HCT116 (cell line): ENCODE measurements around the gene CFAP161. TPM values are rescaled to one million over a fixed set of nuclear protein-coding genes. Genes with fewer than 3 reads are reported as not detected.

Experiments
- ATAC-seq: fragments of 200-7000 bp; cut with Tn5 transposase; 2 replicates; pipeline ENCODE4 v1.9.1; 2020; ENCODE audit warnings: mild to moderate bottlenecking, moderate library complexity
- BruUV-seq: library from RNA; stranded (reverse); fragments of 400-500 nt; replicated peaks from 2 replicates; lab custom pipeline; 2021; lab: Mats Ljungman, UMichigan
- CTCF ChIA-PET: fragments of 300-600 bp; sonication (Branson Sonifier 250); formaldehyde crosslinking; loops from one replicate; lab custom pipeline; 2021; ENCODE audit warnings: antibody characterized with exemption; lab: Charles Lee
- POLR2A ChIA-PET: fragments of 300-600, 350-600 bp; sonication (Branson Sonifier 250); formaldehyde crosslinking; loops from one replicate; lab custom pipeline; 2021; ENCODE audit warnings: antibody characterized with exemption; lab: Charles Lee
- RAD21 ChIA-PET, 2 experiments: fragments of 300-600 bp; sonication (Branson Sonifier 250); formaldehyde crosslinking; loops; one replicate each; lab custom pipeline; 2023; ENCODE audit warnings: low total read pairs in 2 of 2; ENCODE audit not compliant: uncharacterized antibody in 2 of 2, unreplicated experiment in 2 of 2, low non-redundant PET in 1 of 2; lab: Charles Lee
- DNase-seq: peaks from one replicate; pipeline ENCODE4 v3.0.0-alpha.2; 2010; ENCODE audit warnings: low read depth, low spot score
- H2AFZ ChIP-seq: fragments of 200-600 bp; shearing (Covaris generic), sonication (generic); 2 replicates; pipeline ENCODE4 v1.6.1; 2017; ENCODE audit warnings: low read depth, mixed run types, mixed read lengths, antibody characterized with exemption, low read length; ENCODE audit not compliant: poor library complexity, severe bottlenecking
- H3K27ac ChIP-seq: 2 replicates; pipeline ENCODE4 v1.5.1; 2012; ENCODE audit warnings: low read depth, low read length
- H3K27me3 ChIP-seq: fragments of 200-600 bp; sonication (generic); 2 replicates; pipeline ENCODE4 v1.6.1; 2016; ENCODE audit warnings: mixed run types, low read length, mixed read lengths; ENCODE audit not compliant: insufficient read depth
- H3K36me3 ChIP-seq, 2 experiments: fragments of 200-500 bp in 1 of 2; fragments of 200-600 bp in 1 of 2; sonication (Bioruptor generic) in 1 of 2; sonication (generic) in 1 of 2; 2 replicates each; pipeline versions ENCODE4 v1.5.1 to v1.6.1; 2014 to 2016; ENCODE audit warnings: low read length in 2 of 2, inconsistent platforms in 1 of 2, mixed read lengths in 1 of 2, mixed run types in 1 of 2; ENCODE audit not compliant: insufficient read depth in 2 of 2, control insufficient read depth in 1 of 2
- H3K4me1 ChIP-seq, 2 experiments: fragments of 200-600 bp in 1 of 2; sonication (generic) in 1 of 2; 2 replicates each; pipeline versions ENCODE4 v1.5.1 to v1.6.1; 2012 to 2017; ENCODE audit warnings: low read length in 2 of 2, inconsistent platforms in 1 of 2, mild to moderate bottlenecking in 1 of 2, mixed read lengths in 1 of 2, mixed run types in 1 of 2, moderate library complexity in 1 of 2; ENCODE audit not compliant: insufficient read depth in 2 of 2, control insufficient read depth in 1 of 2
- H3K4me2 ChIP-seq: fragments of 200-600 bp; sonication (generic); 2 replicates; pipeline ENCODE4 v1.6.1; 2017; ENCODE audit warnings: mixed run types, low read length, mixed read lengths
- H3K4me3 ChIP-seq, 2 experiments: fragments of 200-600 bp in 1 of 2; sonication (generic) in 1 of 2; replicated peaks in 1 of 2; 2 replicates each; pipeline ENCODE4 v1.5.1; 2011 to 2016; ENCODE audit warnings: low read length in 2 of 2, control low read depth in 1 of 2, low read depth in 1 of 2, mild to moderate bottlenecking in 1 of 2, mixed read lengths in 1 of 2, mixed run types in 1 of 2
- H3K79me2 ChIP-seq: fragments of 200-600 bp; sonication (generic); 2 replicates; pipeline ENCODE4 v1.6.1; 2017; ENCODE audit warnings: mild to moderate bottlenecking, mixed run types, low read length, moderate library complexity, mixed read lengths; ENCODE audit not compliant: insufficient read depth
- H3K9ac ChIP-seq: fragments of 200-600 bp; sonication (generic); 2 replicates; pipeline ENCODE4 v1.6.1; 2016; ENCODE audit warnings: low read length, mixed read lengths
- H3K9me2 ChIP-seq: fragments of 200-600 bp; sonication (generic), shearing (Covaris generic); 2 replicates; pipeline ENCODE4 v1.6.1; 2017; ENCODE audit warnings: mixed run types, mild to moderate bottlenecking, moderate library complexity; ENCODE audit not compliant: insufficient read depth
- H3K9me3 ChIP-seq, 2 experiments: fragments of 200-500 bp in 1 of 2; fragments of 200-600 bp in 1 of 2; sonication (Bioruptor generic) in 1 of 2; sonication (generic) in 1 of 2; 2 replicates each; pipeline ENCODE4 v1.6.1; 2014 to 2017; ENCODE audit warnings: low read length in 2 of 2, mixed read lengths in 2 of 2, inconsistent platforms in 1 of 2, low read depth in 1 of 2, mild to moderate bottlenecking in 1 of 2, mixed run types in 1 of 2, moderate library complexity in 1 of 2; ENCODE audit not compliant: control insufficient read depth in 1 of 2, insufficient read depth in 1 of 2
- H4K20me1 ChIP-seq: fragments of 200-600 bp; sonication (generic), shearing (Covaris generic); 2 replicates; pipeline ENCODE4 v1.6.1; 2017; ENCODE audit warnings: mixed run types, mild to moderate bottlenecking, moderate library complexity; ENCODE audit not compliant: insufficient read depth
- ATF3 ChIP-seq: IDR thresholded peaks from 2 replicates; pipeline ENCODE4 v1.6.1; 2012
- CBX3 ChIP-seq: IDR thresholded peaks from 2 replicates; pipeline ENCODE4 v1.6.1; 2012; ENCODE audit warnings: low read depth
- CTCF ChIP-seq, 3 experiments: fragments of 200-600 bp in 1 of 3; sonication (generic) in 1 of 3; IDR thresholded peaks in 2 of 3; conservative IDR thresholded peaks in 1 of 3; 2 replicates each; pipeline ENCODE4 v1.5.1; 2012 to 2017; ENCODE audit warnings: low read depth in 2 of 3, low read length in 2 of 3, antibody characterized with exemption in 1 of 3, borderline replicate concordance in 1 of 3, control low read depth in 1 of 3, mild to moderate bottlenecking in 1 of 3, mixed read lengths in 1 of 3, mixed run types in 1 of 3, moderate library complexity in 1 of 3; ENCODE audit not compliant: insufficient read depth in 1 of 3
- EZH2 ChIP-seq: fragments of 200-600 bp; sonication (generic); IDR thresholded peaks from 2 replicates; pipeline ENCODE4 v1.6.1; 2017; ENCODE audit warnings: antibody characterized with exemption, mixed run types
- EZH2phosphoT487 ChIP-seq: fragments of 200-600 bp; IDR thresholded peaks from 2 replicates; pipeline ENCODE4 v1.6.1; 2018; ENCODE audit warnings: antibody characterized with exemption, borderline replicate concordance
- FOSL1 ChIP-seq: IDR thresholded peaks from 2 replicates; pipeline ENCODE4 v1.6.1; 2012; ENCODE audit warnings: low read depth
- JUND ChIP-seq: IDR thresholded peaks from 2 replicates; pipeline ENCODE4 v1.6.1; 2012
- MAX ChIP-seq: IDR thresholded peaks from 2 replicates; pipeline ENCODE4 v1.6.1; 2012
- RAD21 ChIP-seq: IDR thresholded peaks from 2 replicates; pipeline ENCODE4 v1.6.1; 2012; ENCODE audit warnings: low read depth, mild to moderate bottlenecking
- SP1 ChIP-seq: IDR thresholded peaks from 2 replicates; pipeline ENCODE4 v1.6.1; 2012; ENCODE audit warnings: low read depth
- TCF7L2 ChIP-seq: IDR thresholded peaks from 2 replicates; pipeline ENCODE4 v1.7.0; 2011; ENCODE audit warnings: borderline replicate concordance, inconsistent platforms; ENCODE audit not compliant: insufficient read depth, insufficient read length; ENCODE audit errors: extremely low read depth
- ZFX ChIP-seq: fragments of 450-650 bp; IDR thresholded peaks from 2 replicates; pipeline ENCODE4 v1.6.1; 2017
- intact Hi-C: fragments of 100-400 bp; cut with micrococcal nuclease; formaldehyde crosslinking; loops from 2 replicates; pipeline ENCODE4 v1.10.0; 2022
- total RNA-seq: library from RNA; stranded (reverse); gene quantifications from one replicate; pipeline ENCODE4 v1.2.1, GENCODE V29; 2021; ENCODE audit not compliant: unreplicated experiment

The CFAP161 gene
- total RNA-seq, 1 experiment from 2014 or later: 0.15 TPM

GRCh38 chr15:81098861-81099651, 35.0 kb upstream of the CFAP161 start:
- Histone ChIP-seq H3K9me3 (no peaks in the 10 kb centered on the region), H3K4me2 (no peak overlapping the region), H3K27ac (no peak overlapping the region), H4K20me1 (no peaks in the 10 kb centered on the region), H3K9me2 (no peaks in the 10 kb centered on the region; the same call in 1 of the 2 replicates)
- no peak for DNase-seq
- no peak for TF ChIP-seq ZFX
- TF ChIP-seq, all 23 proteins: peak for 0
- Histone ChIP-seq H3K36me3 (no peaks in the 10 kb centered on the region), H3K4me1 (peaks cover 0 to 10% of the 10 kb centered on the region in 2 experiments; a peak in 2 of 4 replicates), H3K9ac (no peak overlapping the region), H3K27me3 (no peaks in the 10 kb centered on the region; the same call in 1 of the 2 replicates), H2AFZ (no peak overlapping the region), H3K4me3 (no peak overlapping the region), H3K79me2 (no peaks in the 10 kb centered on the region)
- no TSS peak for BruUV-seq
- CTCF ChIA-PET: interaction anchor here (1.2 to 4.0 kb wide), 2 partner anchors 9 to 167 kb away, joined by 3 to 18 read pairs; no protein-coding TSS in a partner anchor
- no peak for ATAC-seq
- RAD21 ChIA-PET: no interaction called here
- POLR2A ChIA-PET: interaction anchor here (0.6 kb wide), 1 partner anchor 1150 kb away, joined by 4 read pairs; no protein-coding TSS in a partner anchor
- intact Hi-C loops: no loop called here

- Histone ChIP-seq H3K27ac (no peak overlapping the region), H3K4me3 (no peak overlapping the region), H3K9me3 (no peaks in the 10 kb centered on the region), H2AFZ (no peak overlapping the region), H3K4me2 (no peak overlapping the region), H3K4me1 (peaks cover 0 to 15% of the 10 kb centered on the region in 2 experiments; a peak in 2 of 4 replicates), H3K79me2 (no peaks in the 10 kb centered on the region), H4K20me1 (no peaks in the 10 kb centered on the region), H3K9ac (no peak overlapping the region), H3K9me2 (no peaks in the 10 kb centered on the region; the same call in 1 of the 2 replicates), H3K27me3 (no peaks in the 10 kb centered on the region; the same call in 1 of the 2 replicates), H3K36me3 (no peaks in the 10 kb centered on the region)
- TF ChIP-seq FOSL1 (no peak), CTCF (IDR thresholded peaks at IDR 0.05 in 2 of 3, conservative IDR thresholded peaks at IDR 0.05 in 1 of 3; ENCODE audit: borderline replicate concordance in 1 of 3, insufficient read depth in 1 of 3, low read depth in 2 of 3, low read length in 2 of 3) (no peak), MAX (no peak), RAD21 (no peak), TCF7L2 (no peak), JUND (no peak), SP1 (no peak), EZH2 (no peak), ATF3 (no peak), EZH2phosphoT487 (no peak), CBX3 (no peak)
- intact Hi-C loops: no loop called here
- RAD21 ChIA-PET: no interaction called here
- ATAC-seq (no peak), DNase-seq (no peak)
- POLR2A ChIA-PET: interaction anchor here (0.7 kb wide), 1 partner anchor 10 kb away, joined by 3 read pairs; no protein-coding TSS in a partner anchor
- BruUV-seq: no TSS peak
- CTCF ChIA-PET: interaction anchor here (4.0 to 8.3 kb wide), 2 partner anchors 164 kb away, joined by 18 to 175 read pairs; no protein-coding TSS in a partner anchor
Measured at GRCh38 chr15:81101894-81102815, 31.9 kb upstream of the CFAP161 start.
